ENCODE data around the gene BCKDHA.

BCKDHA gene

DNA sequence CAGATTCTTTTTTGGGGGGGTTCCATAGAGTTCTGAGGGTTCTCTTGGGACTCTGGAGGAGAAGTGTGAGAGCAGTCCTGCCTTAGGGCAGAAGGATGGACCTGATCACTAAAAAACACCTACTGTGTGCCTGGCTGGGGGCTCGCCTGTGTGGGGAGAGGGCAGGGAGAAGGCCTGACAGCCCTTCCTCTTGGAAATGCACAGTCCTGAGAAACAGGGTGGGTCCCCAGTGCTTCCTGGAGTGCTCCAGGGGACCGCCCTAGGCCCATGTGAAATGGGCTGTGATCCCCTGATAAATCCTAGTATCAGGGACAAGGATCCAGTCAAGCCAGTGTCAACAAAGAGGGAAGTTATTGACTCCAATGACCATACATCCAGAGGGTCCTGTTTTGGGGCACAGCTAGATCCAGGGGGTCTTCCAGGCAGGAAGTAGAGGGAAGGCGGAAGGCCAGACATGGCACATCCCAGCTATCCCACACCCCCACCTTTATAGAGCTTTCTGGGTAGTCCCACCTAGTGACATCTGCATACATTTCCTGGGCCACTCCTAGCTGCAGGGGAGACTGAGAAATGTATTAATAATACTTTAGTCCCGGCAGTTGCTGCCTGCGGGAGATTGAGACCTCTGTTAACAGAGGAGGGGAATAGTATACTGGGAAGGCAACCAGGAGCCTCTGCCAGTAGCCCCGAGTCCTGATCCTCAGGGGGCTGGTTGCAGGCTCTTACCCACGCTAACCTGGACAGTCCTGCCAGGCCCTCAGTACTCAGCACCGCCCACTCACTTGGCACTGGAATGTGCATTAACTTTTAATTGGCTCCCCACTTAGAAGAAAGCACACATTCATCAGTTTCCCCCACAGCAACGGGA is 13.7 kb downstream of the BCKDHA start:
- no peak for DNase-seq (ENCODE audit: low read depth)
- TF ChIP-seq, protein P1, sequence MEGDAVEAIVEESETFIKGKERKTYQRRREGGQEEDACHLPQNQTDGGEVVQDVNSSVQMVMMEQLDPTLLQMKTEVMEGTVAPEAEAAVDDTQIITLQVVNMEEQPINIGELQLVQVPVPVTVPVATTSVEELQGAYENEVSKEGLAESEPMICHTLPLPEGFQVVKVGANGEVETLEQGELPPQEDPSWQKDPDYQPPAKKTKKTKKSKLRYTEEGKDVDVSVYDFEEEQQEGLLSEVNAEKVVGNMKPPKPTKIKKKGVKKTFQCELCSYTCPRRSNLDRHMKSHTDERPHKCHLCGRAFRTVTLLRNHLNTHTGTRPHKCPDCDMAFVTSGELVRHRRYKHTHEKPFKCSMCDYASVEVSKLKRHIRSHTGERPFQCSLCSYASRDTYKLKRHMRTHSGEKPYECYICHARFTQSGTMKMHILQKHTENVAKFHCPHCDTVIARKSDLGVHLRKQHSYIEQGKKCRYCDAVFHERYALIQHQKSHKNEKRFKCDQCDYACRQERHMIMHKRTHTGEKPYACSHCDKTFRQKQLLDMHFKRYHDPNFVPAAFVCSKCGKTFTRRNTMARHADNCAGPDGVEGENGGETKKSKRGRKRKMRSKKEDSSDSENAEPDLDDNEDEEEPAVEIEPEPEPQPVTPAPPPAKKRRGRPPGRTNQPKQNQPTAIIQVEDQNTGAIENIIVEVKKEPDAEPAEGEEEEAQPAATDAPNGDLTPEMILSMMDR (conservative IDR thresholded peaks at IDR 0.05; ENCODE audit: low read depth, low read length) = no peak

DNA sequence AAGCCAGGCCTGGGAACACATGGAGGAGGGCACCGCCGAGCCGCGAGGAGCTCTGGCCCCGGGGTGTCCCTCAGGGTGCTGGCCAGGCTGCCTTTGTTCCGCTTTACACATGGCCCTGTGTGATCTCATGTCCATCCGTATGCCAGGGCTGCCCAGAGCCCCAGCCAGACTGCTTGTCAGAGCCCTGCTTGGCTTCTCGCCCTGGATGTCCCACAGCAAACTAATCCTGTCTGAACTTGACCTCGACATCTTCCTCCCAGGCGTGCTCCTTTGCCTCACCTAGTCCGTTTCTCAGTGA is 14.3 kb downstream of the BCKDHA start:
- H3K4me3 ChIP-seq (ENCODE audit: low read depth, low read length) = no peak overlapping the region
- TF ChIP-seq, protein P1 (conservative IDR thresholded peaks at IDR 0.05; ENCODE audit: low read depth, low read length) = no peak
- DNase-seq (ENCODE audit: low read depth) = no peak

More for the DNA sequence above, 13.7 kb downstream of the BCKDHA start:
- H3K4me3 ChIP-seq (ENCODE audit: low read depth, low read length) = no peak overlapping the region

DNA sequence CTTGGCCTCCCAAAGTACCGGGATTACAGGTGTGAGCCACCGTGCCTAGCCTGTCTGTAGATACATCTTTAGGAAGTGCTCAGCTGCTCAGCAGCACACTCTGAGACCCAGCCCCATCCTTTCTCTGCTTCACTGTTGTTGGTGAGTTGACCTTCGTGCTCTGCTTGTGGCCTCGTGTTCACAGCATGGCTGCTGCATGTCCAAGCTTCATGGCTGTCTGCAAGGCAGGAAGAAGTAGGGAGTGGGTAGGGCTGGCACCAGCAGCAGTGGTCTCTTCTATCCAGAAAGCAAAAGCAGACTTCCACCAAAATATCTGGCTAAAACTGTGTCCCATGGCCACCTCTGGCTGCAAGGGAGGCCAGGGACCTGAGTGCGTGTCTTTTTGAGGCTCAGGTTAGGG is 15.3 kb downstream of the BCKDHA start:
- TF ChIP-seq, protein P1 (conservative IDR thresholded peaks at IDR 0.05; ENCODE audit: low read depth, low read length) = no peak
- no peak for DNase-seq (ENCODE audit: low read depth)
- no peak overlapping the region for H3K4me3 ChIP-seq (ENCODE audit: low read depth, low read length)

DNA sequence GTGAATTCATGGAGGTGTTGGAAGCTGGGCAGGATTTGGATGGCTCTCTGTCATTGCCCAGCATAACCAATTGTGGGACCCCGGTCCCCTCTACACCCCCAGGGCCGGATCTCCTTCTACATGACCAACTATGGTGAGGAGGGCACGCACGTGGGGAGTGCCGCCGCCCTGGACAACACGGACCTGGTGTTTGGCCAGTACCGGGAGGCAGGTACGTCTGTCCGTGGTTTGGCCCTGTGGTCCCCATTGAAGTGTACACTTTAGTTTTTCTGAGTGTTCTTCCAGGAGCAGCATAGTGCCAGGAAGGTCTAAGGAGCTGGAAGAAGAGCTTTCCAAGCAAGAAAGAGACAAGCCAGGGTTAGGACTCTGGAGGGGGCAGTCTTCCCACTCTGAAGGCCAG is 16.3 kb downstream of the BCKDHA start:
- TF ChIP-seq, protein P1 (conservative IDR thresholded peaks at IDR 0.05; ENCODE audit: low read depth, low read length) = no peak
- no peak overlapping the region for H3K4me3 ChIP-seq (ENCODE audit: low read depth, low read length)
- no peak for DNase-seq (ENCODE audit: low read depth)

DNA sequence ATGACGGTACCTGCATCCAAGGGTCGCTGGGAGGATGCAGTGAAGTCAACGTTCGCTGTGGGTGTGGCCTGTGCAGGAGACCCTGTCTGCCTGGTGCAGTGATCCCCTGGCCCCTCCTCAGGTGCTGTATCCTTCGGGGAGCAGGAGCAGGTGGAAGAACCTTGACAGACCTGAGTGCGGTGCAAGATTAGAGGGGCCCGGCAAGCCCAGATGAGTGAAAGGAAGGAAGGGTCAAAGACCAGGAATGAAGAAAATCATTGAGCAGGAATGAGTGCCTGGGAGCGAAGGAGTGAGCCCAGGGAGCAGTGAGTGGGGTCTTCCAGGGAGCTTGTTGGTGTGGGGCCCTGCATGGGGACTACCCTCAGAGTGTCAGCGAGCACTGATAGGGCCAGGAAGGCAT is 16.8 kb downstream of the BCKDHA start:
- DNase-seq (ENCODE audit: low read depth) = no peak
- H3K4me3 ChIP-seq (ENCODE audit: low read depth, low read length) = no peak overlapping the region
- TF ChIP-seq, protein P1 (conservative IDR thresholded peaks at IDR 0.05; ENCODE audit: low read depth, low read length) = no peak

DNA sequence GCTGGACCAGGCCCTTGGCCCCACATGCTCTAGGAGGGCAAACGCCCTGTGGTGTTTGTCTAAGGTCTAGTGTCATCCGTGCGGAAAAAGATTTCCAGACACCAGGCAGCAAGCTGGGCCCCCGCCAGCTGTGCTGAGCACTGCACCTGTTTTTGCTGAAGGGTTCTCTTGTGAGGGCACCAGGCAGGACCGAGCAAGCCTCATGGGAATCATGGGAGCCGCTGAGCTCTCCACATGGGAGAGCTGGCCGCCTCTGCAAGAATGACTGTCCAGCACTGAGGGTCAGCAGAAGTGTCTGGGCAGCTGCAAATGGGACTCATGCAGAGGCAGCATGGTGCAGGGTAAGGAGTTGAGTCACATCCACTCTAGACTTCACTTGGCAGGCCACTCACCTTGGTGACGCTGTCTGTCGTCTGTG is 17.5 kb downstream of the BCKDHA start:
- TF ChIP-seq, protein P1 (conservative IDR thresholded peaks at IDR 0.05; ENCODE audit: low read depth, low read length) = no peak
- H3K4me3 ChIP-seq (ENCODE audit: low read depth, low read length) = no peak overlapping the region
- no peak for DNase-seq (ENCODE audit: low read depth)

DNA sequence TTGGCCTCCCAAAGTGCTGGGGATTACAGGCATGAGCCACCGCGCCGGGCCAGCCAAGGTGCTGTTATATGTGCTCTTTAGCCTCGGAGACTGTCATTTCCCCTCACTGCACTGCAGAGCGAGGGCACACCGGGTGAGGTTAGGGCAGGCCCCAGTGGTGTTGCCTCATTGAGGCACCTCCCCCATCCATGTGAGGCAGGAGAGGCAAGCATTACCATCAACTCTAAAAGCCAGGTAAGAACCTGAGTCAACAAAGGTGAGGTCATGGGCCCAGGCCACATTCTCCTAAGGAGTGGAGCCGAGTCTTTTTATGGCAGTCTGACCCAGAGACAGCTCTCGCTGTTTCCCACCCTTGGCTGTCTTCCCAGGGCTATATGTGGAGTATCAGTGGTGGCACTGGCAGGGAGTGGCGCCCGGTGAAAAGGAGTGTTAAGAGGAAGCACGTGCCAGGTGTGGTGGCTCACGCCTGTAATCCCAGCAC is 18.6 kb downstream of the BCKDHA start:
- TF ChIP-seq, protein P1 (conservative IDR thresholded peaks at IDR 0.05; ENCODE audit: low read depth, low read length) = no peak
- no peak overlapping the region for H3K4me3 ChIP-seq (ENCODE audit: low read depth, low read length)
- no peak for DNase-seq (ENCODE audit: low read depth)
